BLaER1 treated with 17β-estradiol and CSF1 and Interleukin-3, amounts not matched to agents 10 nM and 100 nM (cell line): Measurements from ENCODE around the gene KRTAP1-1.
"Not testable (repeated sequence)": the region's sequence is repeated elsewhere in the genome, so short reads cannot be mapped to it uniquely, and the experiment has no call there.

Experiments used
- H3K27ac ChIP-seq, 11 experiments: shearing (Covaris generic); formaldehyde crosslinking; 2 replicates each; pipeline ENCODE4 v1.8.1; 2022
- H3K27me3 ChIP-seq, 11 experiments: shearing (Covaris generic); formaldehyde crosslinking; 2 replicates each; pipeline ENCODE4 v1.8.1; 2022
- H3K36me3 ChIP-seq, 11 experiments: shearing (Covaris generic); formaldehyde crosslinking; 2 replicates each; pipeline ENCODE4 v1.8.1; 2022
- H3K4me1 ChIP-seq, 10 experiments: shearing (Covaris generic); formaldehyde crosslinking; 2 replicates each; pipeline ENCODE4 v1.8.1; 2022
- H3K4me2 ChIP-seq, 11 experiments: shearing (Covaris generic); formaldehyde crosslinking; 2 replicates each; pipeline ENCODE4 v1.8.1; 2022
- H3K4me3 ChIP-seq, 10 experiments: shearing (Covaris generic); formaldehyde crosslinking; 2 replicates each; pipeline ENCODE4 v1.8.1; 2022
- H3K9ac ChIP-seq, 11 experiments: shearing (Covaris generic); formaldehyde crosslinking; 2 replicates each; pipeline ENCODE4 v1.8.1; 2022
- H3K9me3 ChIP-seq, 11 experiments: shearing (Covaris generic); formaldehyde crosslinking; replicated peaks in 1 of 11; 2 replicates each; pipeline ENCODE4 v1.8.1; 2022
- H4K20me1 ChIP-seq, 11 experiments: shearing (Covaris generic); formaldehyde crosslinking; 2 replicates each; pipeline ENCODE4 v1.8.1; 2022
- Cebpa-rat ChIP-seq, 11 experiments: shearing (Covaris generic); IDR thresholded peaks; 2 replicates each; pipeline ENCODE4 v1.8.1; 2022

Gene KRTAP1-1

GRCh38 chr17:41040783-41041571, at the start of gene KRTAP1-1:
Gene KRTAP1-1 (minus strand): TSS chr17:41041450. CDS start chr17:41041397, 53 bp downstream.
- H3K27ac ChIP-seq, H3K4me2 ChIP-seq, H3K27me3 ChIP-seq, H3K4me1 ChIP-seq, H3K4me3 ChIP-seq, H3K9ac ChIP-seq, H4K20me1 ChIP-seq, H3K36me3 ChIP-seq: not testable (repeated sequence)
- peaks cover 7 to 18% (median 14%) of the 10 kb centered on the region in 11 experiments; a peak in 20 of 22 replicates for H3K9me3 ChIP-seq

GRCh38 chr17:41088760-41089352, 47.6 kb upstream of the KRTAP1-1 start:
- H3K27ac ChIP-seq, H4K20me1 ChIP-seq, H3K4me2 ChIP-seq, H3K36me3 ChIP-seq, H3K4me3 ChIP-seq, H3K27me3 ChIP-seq, H3K4me1 ChIP-seq, H3K9ac ChIP-seq: not testable (repeated sequence)
- peaks cover 14 to 29% (median 24%) of the 10 kb centered on the region in 11 experiments for H3K9me3 ChIP-seq

- not testable (repeated sequence) for H3K9ac ChIP-seq, H3K27ac ChIP-seq, H3K4me3 ChIP-seq, H3K4me2 ChIP-seq, H3K27me3 ChIP-seq, H4K20me1 ChIP-seq, H3K36me3 ChIP-seq, H3K4me1 ChIP-seq, H3K9me3 ChIP-seq
Observed at GRCh38 chr17:41084100-41084856, 43.0 kb upstream of the KRTAP1-1 start, which contains the start of gene KRTAP4-7. Gene KRTAP4-7 (plus strand): TSS chr17:41084150. CDS start chr17:41084207, 57 bp downstream.

GRCh38 chr17:41083427-41083826, 42.2 kb upstream of the KRTAP1-1 start:
- not testable (repeated sequence) for H3K4me3 ChIP-seq, H3K27ac ChIP-seq, H4K20me1 ChIP-seq, H3K27me3 ChIP-seq, H3K9ac ChIP-seq, H3K4me2 ChIP-seq, H3K4me1 ChIP-seq, H3K36me3 ChIP-seq, H3K9me3 ChIP-seq

- H3K4me3 ChIP-seq, result no peak overlapping the region
- no peaks in the 10 kb centered on the region for H3K27me3 ChIP-seq
- no peaks in the 10 kb centered on the region for H3K4me1 ChIP-seq
- no peaks in the 10 kb centered on the region for H3K9me3 ChIP-seq
- TF ChIP-seq Cebpa-rat (IDR thresholded peaks at IDR 0.05), result no peak
- H3K4me2 ChIP-seq, result no peak overlapping the region
- H3K36me3 ChIP-seq, result no peaks in the 10 kb centered on the region
- no peaks in the 10 kb centered on the region for H4K20me1 ChIP-seq
- no peak overlapping the region for H3K27ac ChIP-seq
- no peak overlapping the region for H3K9ac ChIP-seq
Observed at GRCh38 chr17:41082626-41083025, 41.4 kb upstream of the KRTAP1-1 start.

GRCh38 chr17:41076788-41077187, 35.5 kb upstream of the KRTAP1-1 start:
- Histone ChIP-seq H3K36me3 (no peaks in the 10 kb centered on the region), H3K9ac (no peak overlapping the region), H3K27ac (no peak overlapping the region), H3K9me3 (peaks cover 0 to 10% (median 0%) of the 10 kb centered on the region in 11 experiments; a peak in 2 of 22 replicates), H3K4me2 (no peak overlapping the region), H3K4me1 (no peaks in the 10 kb centered on the region), H3K4me3 (no peak overlapping the region), H3K27me3 (no peaks in the 10 kb centered on the region), H4K20me1 (no peaks in the 10 kb centered on the region)
- TF ChIP-seq Cebpa-rat (IDR thresholded peaks at IDR 0.05), result no peak

- no peak overlapping the region for H3K4me3 ChIP-seq
- no peaks in the 10 kb centered on the region for H3K4me1 ChIP-seq
- H3K4me2 ChIP-seq, result no peak overlapping the region
- TF ChIP-seq Cebpa-rat (IDR thresholded peaks at IDR 0.05), result no peak
- H3K9me3 ChIP-seq, result peaks cover 0 to 10% (median 0%) of the 10 kb centered on the region in 11 experiments; a peak in 2 of 22 replicates
- H3K9ac ChIP-seq, result no peak overlapping the region
- H3K27ac ChIP-seq, result no peak overlapping the region
- no peaks in the 10 kb centered on the region for H4K20me1 ChIP-seq
- no peaks in the 10 kb centered on the region for H3K36me3 ChIP-seq
- no peaks in the 10 kb centered on the region for H3K27me3 ChIP-seq
Observed at GRCh38 chr17:41073676-41074075, 32.4 kb upstream of the KRTAP1-1 start.

- no peaks in the 10 kb centered on the region for H3K4me1 ChIP-seq
- no peak overlapping the region for H3K9ac ChIP-seq
- no peak overlapping the region for H3K27ac ChIP-seq
- no peaks in the 10 kb centered on the region for H4K20me1 ChIP-seq
- H3K4me3 ChIP-seq, result no peak overlapping the region
- no peak for TF ChIP-seq Cebpa-rat (IDR thresholded peaks at IDR 0.05)
- no peak overlapping the region for H3K4me2 ChIP-seq
- no peaks in the 10 kb centered on the region for H3K27me3 ChIP-seq
- H3K9me3 ChIP-seq, result peaks cover 0 to 4% (median 0%) of the 10 kb centered on the region in 11 experiments; a peak in 2 of 22 replicates
- no peaks in the 10 kb centered on the region for H3K36me3 ChIP-seq
Observed at GRCh38 chr17:41071606-41072360, 30.5 kb upstream of the KRTAP1-1 start.

GRCh38 chr17:41069031-41069430, 27.8 kb upstream of the KRTAP1-1 start:
- H3K9me3 ChIP-seq, result no peaks in the 10 kb centered on the region
- TF ChIP-seq Cebpa-rat (IDR thresholded peaks at IDR 0.05), result no peak
- H3K4me3 ChIP-seq, result no peak overlapping the region
- no peaks in the 10 kb centered on the region for H3K36me3 ChIP-seq
- H3K27me3 ChIP-seq, result no peaks in the 10 kb centered on the region
- H3K27ac ChIP-seq, result no peak overlapping the region
- H3K9ac ChIP-seq, result no peak overlapping the region
- H3K4me2 ChIP-seq, result no peak overlapping the region; a peak in 1 of 22 replicates
- no peaks in the 10 kb centered on the region for H3K4me1 ChIP-seq
- H4K20me1 ChIP-seq, result no peaks in the 10 kb centered on the region
